Measurements from ENCODE around the gene CAPNS2. TPM values are rescaled to one million over a fixed set of nuclear protein-coding genes. Genes with fewer than 3 reads are reported as not detected.

The CAPNS2 gene
- total RNA-seq, 1 donor from 2014 or later, result 0.24 TPM

GRCh38 chr16:55559933-55560516, 6.5 kb upstream of the CAPNS2 start:
- H3K9me3 ChIP-seq (ENCODE audit: low read depth), result no peaks in the 10 kb centered on the region
- no peaks in the 10 kb centered on the region for H3K79me2 ChIP-seq (ENCODE audit: low read depth)
- H3K27me3 ChIP-seq, result no peaks in the 10 kb centered on the region
- no peak for DNase-seq (ENCODE audit: low spot score)
- no peak for TF ChIP-seq EZH2 (IDR thresholded peaks at IDR 0.05)
- TF ChIP-seq CTCF (IDR thresholded peaks at IDR 0.05), result no peak
- TF ChIP-seq EZH2phosphoT487 (IDR thresholded peaks at IDR 0.05), result no peak
- no peak overlapping the region for H3K27ac Mint-ChIP-seq
- H3K4me1 Mint-ChIP-seq, result no peaks in the 10 kb centered on the region
- peaks cover 5% of the 10 kb centered on the region for H3K36me3 Mint-ChIP-seq
- no peaks in the 10 kb centered on the region for H4K20me1 ChIP-seq (ENCODE audit: low read depth)
- no peaks in the 10 kb centered on the region for H3K27me3 Mint-ChIP-seq (ENCODE audit: insufficient read depth, low read depth)
- no peak overlapping the region for H3K4me3 ChIP-seq
- no peak overlapping the region for H3K27ac ChIP-seq
- H3F3A ChIP-seq (ENCODE audit: low read depth), result no peaks in the 10 kb centered on the region
- no peak overlapping the region for H3K4me2 ChIP-seq
- H3K9me3 Mint-ChIP-seq, result no peaks in the 10 kb centered on the region
- no peak overlapping the region for H3K9ac ChIP-seq
- H3K36me3 ChIP-seq, result no peaks in the 10 kb centered on the region
- no peak overlapping the region for H3K4me3 Mint-ChIP-seq
- H2AFZ ChIP-seq (replicated peaks), result no peak overlapping the region
- no peaks in the 10 kb centered on the region for H3K4me1 ChIP-seq

DNA sequence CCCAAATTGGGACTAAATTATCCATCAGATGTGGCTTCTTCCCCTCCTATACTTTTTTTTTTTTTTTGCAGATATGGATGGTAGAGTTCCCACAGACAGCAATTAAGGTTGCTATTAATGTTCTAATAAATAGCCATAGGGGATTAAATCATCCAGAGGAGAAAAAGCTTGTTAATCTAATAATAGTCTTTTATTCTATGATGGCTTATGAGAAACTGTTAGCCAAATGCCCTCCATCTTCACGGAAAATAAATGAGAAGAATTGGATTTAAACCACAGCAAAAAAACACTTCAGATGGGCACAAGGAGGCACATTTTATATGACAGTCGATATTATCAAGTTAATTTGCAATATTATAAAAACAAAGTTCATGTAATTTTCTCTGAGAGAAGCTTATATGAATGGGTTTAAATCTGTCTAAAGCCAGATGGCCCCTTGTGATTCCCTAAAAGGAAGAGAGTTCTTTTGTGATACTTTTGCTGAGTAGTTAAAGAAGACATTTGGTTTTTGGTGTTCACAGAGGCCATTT, 5.1 kb upstream of the CAPNS2 start:
- H3K9me3 Mint-ChIP-seq, result no peaks in the 10 kb centered on the region
- H3K79me2 ChIP-seq (ENCODE audit: low read depth), result no peaks in the 10 kb centered on the region
- no peaks in the 10 kb centered on the region for H3K4me1 ChIP-seq
- no peaks in the 10 kb centered on the region for H3K27me3 Mint-ChIP-seq (ENCODE audit: insufficient read depth, low read depth)
- no peak for DNase-seq (ENCODE audit: low spot score)
- H3K36me3 ChIP-seq, result no peaks in the 10 kb centered on the region
- H2AFZ ChIP-seq (replicated peaks), result no peak overlapping the region
- no peaks in the 10 kb centered on the region for H3K27me3 ChIP-seq
- no peak overlapping the region for H3K4me3 ChIP-seq
- H4K20me1 ChIP-seq (ENCODE audit: low read depth), result no peaks in the 10 kb centered on the region
- H3K36me3 Mint-ChIP-seq, result no peaks in the 10 kb centered on the region
- H3K27ac ChIP-seq, result no peak overlapping the region
- no peak for TF ChIP-seq EZH2phosphoT487 (IDR thresholded peaks at IDR 0.05)
- TF ChIP-seq EZH2 (IDR thresholded peaks at IDR 0.05), result no peak
- TF ChIP-seq CTCF (IDR thresholded peaks at IDR 0.05), result no peak
- H3K4me1 Mint-ChIP-seq, result no peaks in the 10 kb centered on the region
- H3F3A ChIP-seq (ENCODE audit: low read depth), result no peaks in the 10 kb centered on the region
- H3K4me2 ChIP-seq, result no peak overlapping the region
- H3K27ac Mint-ChIP-seq, result no peak overlapping the region
- H3K4me3 Mint-ChIP-seq, result no peak overlapping the region
- no peak overlapping the region for H3K9ac ChIP-seq
- no peaks in the 10 kb centered on the region for H3K9me3 ChIP-seq (ENCODE audit: low read depth)

DNA sequence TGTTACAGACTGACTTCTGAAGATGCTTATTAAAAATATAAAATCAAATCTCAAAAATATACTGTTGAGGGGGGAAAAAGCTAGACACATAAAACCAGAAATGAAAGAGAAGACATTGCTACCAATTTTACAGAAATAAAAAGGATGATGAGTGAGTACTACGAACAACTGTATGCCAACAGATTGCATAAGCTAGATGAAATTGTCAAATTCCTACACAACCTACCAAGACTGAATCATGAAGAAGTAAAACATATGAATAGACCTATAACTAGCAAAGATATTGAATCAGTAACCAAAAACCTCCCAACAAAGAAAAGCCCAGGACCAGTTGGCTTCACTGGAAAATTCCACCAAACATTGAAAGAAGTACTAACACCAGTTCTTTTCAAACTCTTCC, 3.5 kb upstream of the CAPNS2 start:
- Histone ChIP-seq H3K4me1 (no peaks in the 10 kb centered on the region), H3K4me3 (no peak overlapping the region), H3K9me3 (ENCODE audit: low read depth) (no peaks in the 10 kb centered on the region), H4K20me1 (ENCODE audit: low read depth) (no peaks in the 10 kb centered on the region), H3K27me3 (no peaks in the 10 kb centered on the region), H3K9ac (no peak overlapping the region), H3K27ac (no peak overlapping the region), H3K79me2 (ENCODE audit: low read depth) (no peaks in the 10 kb centered on the region), H3F3A (ENCODE audit: low read depth) (no peaks in the 10 kb centered on the region), H3K4me2 (no peak overlapping the region), H2AFZ (replicated peaks) (no peak overlapping the region), H3K36me3 (no peaks in the 10 kb centered on the region)
- Mint-ChIP-seq H3K4me3 (no peak overlapping the region), H3K9me3 (no peaks in the 10 kb centered on the region), H3K27me3 (ENCODE audit: insufficient read depth, low read depth) (no peaks in the 10 kb centered on the region), H3K4me1 (no peaks in the 10 kb centered on the region), H3K27ac (no peak overlapping the region), H3K36me3 (no peaks in the 10 kb centered on the region)
- no peak for DNase-seq (ENCODE audit: low spot score)
- TF ChIP-seq EZH2phosphoT487 (IDR thresholded peaks at IDR 0.05) (no peak), EZH2 (IDR thresholded peaks at IDR 0.05) (no peak), CTCF (IDR thresholded peaks at IDR 0.05) (no peak)
